Common myeloid progenitor, CD34-positive (primary cell): ENCODE measurements around the gene S100A10.

Experiments
- CTCF ChIA-PET: fragments of 350-600 bp; sonication (Branson Sonifier 250); formaldehyde crosslinking; loops from one replicate; lab custom pipeline; 2021; ENCODE audit warnings: antibody characterized with exemption; lab: Charles Lee
- POLR2A ChIA-PET: fragments of 350-600 bp; sonication (Branson Sonifier 250); formaldehyde crosslinking; loops from one replicate; lab custom pipeline; 2021; ENCODE audit warnings: antibody characterized with exemption; lab: Charles Lee
- DNase-seq, 3 donors: peaks; one replicate each; pipeline versions ENCODE4 v3.0.0 to v3.0.0-alpha.2; 2013
- H3K27ac ChIP-seq, 2 experiments: 1 replicate in 1 of 2; 2 replicates in 1 of 2; pipeline ENCODE4 v1.7.0; 2013; ENCODE audit warnings: inconsistent platforms in 2 of 2, low read length in 2 of 2, mild to moderate bottlenecking in 2 of 2, low read depth in 1 of 2, moderate library complexity in 1 of 2; ENCODE audit not compliant: severe bottlenecking in 2 of 2, insufficient read depth in 1 of 2, poor library complexity in 1 of 2
- H3K27me3 ChIP-seq, 5 experiments: replicated peaks in 2 of 5; 1 replicate in 3 of 5; 2 replicates in 2 of 5; pipeline versions ENCODE4 v1.6.1 to v1.7.0; 2013; ENCODE audit warnings: low read length in 4 of 5, mild to moderate bottlenecking in 2 of 5, moderate library complexity in 2 of 5, inconsistent platforms in 1 of 5; ENCODE audit not compliant: insufficient read depth in 5 of 5, control insufficient read depth in 4 of 5
- H3K36me3 ChIP-seq, 4 experiments: 1 replicate in 2 of 4; 2 replicates in 2 of 4; pipeline versions ENCODE4 v1.6.1 to v1.7.0; 2013; ENCODE audit warnings: low read length in 3 of 4, control low read depth in 1 of 4, mild to moderate bottlenecking in 1 of 4; ENCODE audit not compliant: control insufficient read depth in 4 of 4, insufficient read depth in 4 of 4
- H3K4me1 ChIP-seq, 4 experiments: 1 replicate in 3 of 4; 2 replicates in 1 of 4; pipeline versions ENCODE4 v1.6.1 to v1.7.1; 2013; ENCODE audit warnings: low read length in 3 of 4, mild to moderate bottlenecking in 3 of 4, control low read depth in 1 of 4, inconsistent platforms in 1 of 4, moderate library complexity in 1 of 4; ENCODE audit not compliant: control insufficient read depth in 4 of 4, insufficient read depth in 4 of 4; ENCODE audit errors: control extremely low read depth in 1 of 4
- H3K4me3 ChIP-seq, 7 experiments: 1 replicate in 4 of 7; 2 replicates in 3 of 7; pipeline versions ENCODE4 v1.5.1 to v1.7.0; 2013; ENCODE audit warnings: mild to moderate bottlenecking in 7 of 7, low read length in 6 of 7, moderate library complexity in 6 of 7, inconsistent platforms in 2 of 7, low read depth in 2 of 7, control low read depth in 1 of 7; ENCODE audit not compliant: insufficient read depth in 4 of 7, control insufficient read depth in 1 of 7; ENCODE audit errors: extremely low read depth in 1 of 7
- H3K9me3 ChIP-seq, 5 experiments: 1 replicate in 4 of 5; 2 replicates in 1 of 5; pipeline versions ENCODE4 v1.6.1 to v1.7.1; 2013; ENCODE audit warnings: low read length in 4 of 5, mild to moderate bottlenecking in 2 of 5, inconsistent platforms in 1 of 5, low read depth in 1 of 5, moderate library complexity in 1 of 5; ENCODE audit not compliant: control insufficient read depth in 4 of 5, insufficient read depth in 2 of 5; ENCODE audit errors: control extremely low read depth in 1 of 5
- WGBS: methylation state at CpG from one replicate; pipeline ENCODE4 v1.1.5; 2013; ENCODE audit not compliant: insufficient coverage; 5-methylcytosine and 5-hydroxymethylcytosine counted together

The S100A10 gene

GRCh38 chr1:151934048-151934493 is 59.6 kb downstream of the S100A10 start:
- DNase-seq, result peak; percentile 69 to 81 (median 74)
- H3K27ac ChIP-seq, result no peak overlapping the region
- 48% methylated on average over 3 of the region's 3 CpGs for WGBS
- H3K9me3 ChIP-seq, result no peaks in the 10 kb centered on the region
- CTCF ChIA-PET, result interaction anchor here (0.7 to 13.2 kb wide), 26 partner anchors 9 to 150 kb away, joined by 3 to 183 read pairs (median 5); partner anchors contain the start of genes S100A10 and THEM4
- POLR2A ChIA-PET, result no interaction called here
- H3K4me1 ChIP-seq, result peaks cover 0 to 9% (median 3%) of the 10 kb centered on the region in 4 experiments
- no peaks in the 10 kb centered on the region for H3K36me3 ChIP-seq
- H3K4me3 ChIP-seq, result peak overlapping the region in 1 of 7 experiments; percentile 42
- H3K27me3 ChIP-seq, result no peaks in the 10 kb centered on the region
